H1 (cell line): ENCODE results near the gene VENTX. TPM values are rescaled to one million over a fixed set of nuclear protein-coding genes. Genes with fewer than 3 reads are reported as not detected.

ENCODE experiments used
- CTCF ChIP-seq, 3 experiments: IDR thresholded peaks; 1 replicate in 2 of 3; 2 replicates in 1 of 3; pipeline versions ENCODE4 v1.5.1 to v1.6.1; 2011; ENCODE audit warnings: low read length in 3 of 3, mild to moderate bottlenecking in 3 of 3, inconsistent platforms in 2 of 3, low read depth in 1 of 3, moderate library complexity in 1 of 3; ENCODE audit not compliant: insufficient read depth in 1 of 3; ENCODE audit errors: control extremely low read depth in 1 of 3
- EGR1 ChIP-seq: IDR thresholded peaks from 2 replicates; pipeline ENCODE4 v1.6.1; 2011; ENCODE audit warnings: low read depth, low read length, borderline replicate concordance
- KDM4A ChIP-seq: IDR thresholded peaks from one replicate; pipeline ENCODE4 v1.7.1; 2012; ENCODE audit warnings: low read depth, mild to moderate bottlenecking, moderate library complexity, low read length, inconsistent platforms; ENCODE audit not compliant: severe bottlenecking
- SRF ChIP-seq: IDR thresholded peaks from 2 replicates; pipeline ENCODE4 v1.6.1; 2011; ENCODE audit warnings: mild to moderate bottlenecking, low read depth, low read length, moderate library complexity
- TBP ChIP-seq: IDR thresholded peaks from 2 replicates; pipeline ENCODE4 v1.6.1; 2011; ENCODE audit warnings: low read depth, low read length, improper control_type of control experiment
- polyA plus RNA-seq, 7 experiments: library from polyadenylated mRNA; depleted of rRNA in 3 of 7; stranded (reverse) in 5 of 7; unstranded in 2 of 7; fragments of >200 nt in 5 of 7; fragments of 200-250 nt in 2 of 7; gene quantifications; 1 replicate in 5 of 7; 2 replicates in 1 of 7; 4 replicates in 1 of 7; pipeline versions ENCODE4 v1.2.1 to v1.2.3, GENCODE V29; 2011 to 2013; ENCODE audit warnings: missing spikeins in 2 of 7, mixed read lengths in 2 of 7
- total RNA-seq: library from RNA; stranded (reverse); fragmentation: NEBNext Ultra II Directional; extraction: Animal tissue kit (Norgen Biotek cat#: 25700); gene quantifications from 2 replicates; pipeline ENCODE4 v1.2.1, GENCODE V29; 2021

VENTX gene
- total and polyA plus RNA-seq, 2 of the 8 experiments (the other 6 are each of a cell fraction or from before 2014, with no cell fraction given) = 5.6 TPM

- TF ChIP-seq CTCF (IDR thresholded peaks at IDR 0.05; ENCODE audit: control extremely low read depth in 1 of 3, insufficient read depth in 1 of 3, low read depth in 1 of 3, low read length in 3 of 3) = peak in 1 of 3 experiments; percentile 1; a peak in 1 of 4 replicates
- no peak for TF ChIP-seq TBP
- peak; percentile 62 for TF ChIP-seq KDM4A
- no peak for TF ChIP-seq SRF
- TF ChIP-seq EGR1 = no peak
- TF ChIP-seq, all 59 proteins: peak for 4
These were observed 39.0 kb downstream of the VENTX start, which contains the start of gene ADAM8 (continued) for GRCh38 chr10:133276435-133277201.
